Activated CD8-positive, alpha-beta memory T cell treated with anti-CD3 and anti-CD28 coated beads, Interleukin-2, amount 50 U/mL, for 24 hours (primary cell): Measurements from ENCODE around the gene ZNF175.
"Not testable (repeated sequence)": the region's sequence is repeated elsewhere in the genome, so short reads cannot be mapped to it uniquely, and the experiment has no call there.

Experiments
- DNase-seq: peaks from one replicate; pipeline ENCODE4 v3.0.0-alpha.2; 2020; ENCODE audit errors: extremely low read depth

Gene ZNF175

DNA sequence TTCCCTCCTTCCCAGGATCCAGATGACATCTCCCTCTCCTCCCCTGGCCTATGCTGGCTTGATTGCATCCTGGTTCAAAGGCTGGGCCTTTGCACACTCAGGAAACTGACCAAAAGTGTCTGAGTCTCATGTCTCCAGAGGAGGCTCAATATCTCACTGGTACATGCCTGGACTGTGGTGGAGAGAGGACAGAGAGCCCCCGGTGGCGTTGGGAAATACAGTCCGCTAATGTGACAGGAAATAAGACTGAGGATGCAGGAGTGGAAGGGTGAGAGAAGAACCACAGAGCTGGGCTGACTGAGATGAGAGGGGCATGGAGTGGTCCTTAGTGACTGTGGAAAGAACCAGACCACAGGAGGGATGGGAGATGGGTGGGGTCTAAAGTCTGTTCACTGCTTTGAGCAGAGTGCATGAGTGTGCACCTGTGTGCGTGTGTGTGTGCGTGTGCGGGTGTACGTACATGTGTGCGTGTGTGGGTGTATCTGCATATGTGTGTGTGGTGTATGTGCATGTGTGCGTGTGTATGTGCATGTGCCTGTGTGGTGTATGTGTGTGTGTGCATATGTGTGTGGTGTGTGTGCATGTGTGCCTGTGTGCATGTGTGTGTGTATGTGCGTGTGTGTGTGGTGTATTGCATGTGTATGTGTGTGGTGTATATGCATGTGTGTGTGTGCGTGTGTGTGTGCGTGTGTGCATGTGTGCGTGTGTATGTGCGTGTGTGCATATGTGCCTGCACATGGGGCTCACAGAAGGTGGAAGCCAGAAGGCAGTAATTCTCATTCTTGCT is 57.3 kb downstream of the ZNF175 start:
- DNase-seq: no peak

DNA sequence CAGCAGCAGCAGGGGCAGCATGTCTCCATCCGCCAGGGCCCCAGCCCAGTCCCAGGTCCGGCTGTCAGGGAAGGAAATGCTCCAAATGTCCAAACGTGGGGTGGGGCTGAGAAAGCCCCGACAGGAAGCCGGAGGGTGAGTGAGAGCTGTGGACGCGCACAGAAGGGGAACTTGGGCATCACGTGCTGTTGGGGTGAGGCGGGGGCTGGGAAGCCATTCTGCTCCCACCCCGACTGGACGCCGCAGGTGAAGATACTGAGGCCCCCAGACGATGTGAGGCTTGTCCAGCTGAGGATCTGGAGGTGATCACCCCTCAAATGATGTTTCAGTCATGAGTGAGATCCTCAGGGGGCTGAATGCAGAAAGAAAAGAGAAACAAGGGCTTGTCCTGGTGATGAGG is 59.2 kb downstream of the ZNF175 start, which contains the start of gene SIGLEC5:
Gene SIGLEC5, minus strand, starts transcription at position 87 of the 400 bp plus-strand sequence. Its CDS starts 66 bp downstream, at position 21.
- not testable (repeated sequence) for DNase-seq

GRCh38 chr19:51632126-51632525 is 61.0 kb downstream of the ZNF175 start:
- no peak for DNase-seq

DNA sequence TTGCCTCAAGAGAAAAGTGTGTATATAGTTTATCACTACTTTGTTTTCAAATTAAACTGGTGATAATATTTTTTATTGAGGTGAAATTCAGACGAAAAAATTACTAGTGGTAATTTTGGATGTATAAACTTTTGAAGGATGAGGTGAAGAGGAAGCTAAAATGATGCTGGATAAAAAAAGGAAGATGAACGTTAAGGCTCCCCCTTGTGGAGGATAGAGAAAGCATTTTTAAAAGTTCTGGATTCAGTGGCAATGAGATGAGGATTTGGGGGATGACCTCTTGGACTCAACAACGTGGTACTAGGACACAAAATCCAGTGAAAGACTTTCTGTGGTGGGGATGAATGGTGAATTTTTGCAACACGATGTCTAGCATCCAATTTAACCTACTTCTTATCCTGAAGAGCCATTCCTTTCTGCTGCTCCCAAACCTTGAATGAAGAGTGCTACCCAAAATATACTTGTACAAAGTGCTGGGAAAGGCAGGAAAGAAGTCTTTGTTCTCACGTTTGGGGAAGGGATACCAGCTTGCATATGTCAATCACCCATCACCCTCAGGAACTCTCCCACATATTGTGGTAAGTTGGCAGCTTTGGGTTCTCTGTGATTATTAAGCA is 66.4 kb downstream of the ZNF175 start:
- no peak for DNase-seq

DNA sequence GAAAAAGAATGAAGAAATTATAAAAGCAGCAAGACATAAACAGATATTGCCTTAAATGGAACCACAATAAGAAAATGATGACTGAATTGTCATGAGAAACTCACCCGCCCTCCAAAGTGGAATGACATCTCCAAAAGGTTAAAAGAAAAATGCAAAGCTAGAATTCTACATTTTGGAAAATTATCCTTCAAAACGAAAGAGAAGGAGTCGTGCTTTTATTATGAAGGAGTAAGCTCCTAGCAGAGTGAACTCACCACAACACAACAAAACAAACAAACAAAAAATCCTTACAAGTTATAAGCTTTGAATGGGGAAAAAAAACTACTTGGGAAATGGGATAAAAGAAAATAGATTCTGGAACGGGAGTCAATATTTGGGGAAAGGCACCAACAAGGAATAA is 68.8 kb downstream of the ZNF175 start:
- no peak for DNase-seq

GRCh38 chr19:51640386-51640785 is 69.3 kb downstream of the ZNF175 start:
- DNase-seq: no peak

GRCh38 chr19:51641648-51642047 is 70.6 kb downstream of the ZNF175 start:
- DNase-seq: no peak
